ENCODE data around the gene GBA2.

The GBA2 gene

DNA sequence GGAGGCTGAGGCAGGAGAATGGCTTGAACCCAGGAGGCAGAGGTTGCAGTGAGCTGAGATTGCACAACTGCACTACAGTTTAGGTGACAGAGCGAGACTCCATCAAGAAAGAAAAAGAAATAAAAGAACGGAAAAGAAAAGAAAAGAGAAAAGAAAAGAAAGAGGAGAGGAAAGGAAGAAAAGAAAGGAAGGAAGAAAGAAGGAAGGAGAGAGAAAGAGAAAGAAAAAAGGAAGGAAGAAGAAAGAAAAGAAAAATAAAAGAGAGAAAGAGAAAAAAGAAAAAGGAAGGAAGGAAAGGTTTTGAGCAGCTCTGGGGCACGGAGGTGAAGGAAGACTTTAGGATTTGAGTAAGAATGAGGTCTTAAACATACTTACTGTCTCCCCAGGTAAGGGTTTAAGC is 35.5 kb downstream of the GBA2 start:
- DNase-seq, result no peak

DNA sequence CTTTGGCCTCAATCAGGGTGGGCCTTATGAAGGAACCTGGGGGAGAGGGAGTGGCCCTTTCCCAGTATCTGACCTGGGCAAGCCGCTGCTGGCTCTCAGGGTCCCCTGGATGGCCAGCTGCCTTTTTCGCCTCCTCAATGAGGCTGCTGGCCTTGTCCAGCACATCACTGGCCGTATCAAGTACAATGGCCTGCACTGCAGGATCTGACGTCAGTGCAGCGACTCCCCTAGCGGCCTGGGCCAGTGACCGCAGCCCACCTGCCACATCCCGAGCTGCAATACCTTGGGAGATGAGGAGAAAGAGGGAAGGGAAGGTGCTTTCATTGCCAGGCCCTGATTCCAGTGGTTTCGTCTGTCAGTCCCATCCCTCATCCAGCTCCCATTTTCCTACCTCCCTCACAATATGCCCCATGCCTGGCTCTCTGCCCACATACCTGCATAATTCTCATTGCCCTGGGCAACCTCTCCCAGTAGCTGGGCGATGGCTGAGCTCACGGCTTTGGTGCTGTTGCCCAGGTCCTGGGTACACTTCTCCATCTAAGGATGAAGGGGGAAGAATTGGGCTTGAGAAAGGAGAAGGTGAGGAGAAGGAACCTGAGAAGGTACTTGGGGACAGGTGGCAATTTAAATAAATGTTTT is 36.1 kb downstream of the GBA2 start:
- no peak for DNase-seq

DNA sequence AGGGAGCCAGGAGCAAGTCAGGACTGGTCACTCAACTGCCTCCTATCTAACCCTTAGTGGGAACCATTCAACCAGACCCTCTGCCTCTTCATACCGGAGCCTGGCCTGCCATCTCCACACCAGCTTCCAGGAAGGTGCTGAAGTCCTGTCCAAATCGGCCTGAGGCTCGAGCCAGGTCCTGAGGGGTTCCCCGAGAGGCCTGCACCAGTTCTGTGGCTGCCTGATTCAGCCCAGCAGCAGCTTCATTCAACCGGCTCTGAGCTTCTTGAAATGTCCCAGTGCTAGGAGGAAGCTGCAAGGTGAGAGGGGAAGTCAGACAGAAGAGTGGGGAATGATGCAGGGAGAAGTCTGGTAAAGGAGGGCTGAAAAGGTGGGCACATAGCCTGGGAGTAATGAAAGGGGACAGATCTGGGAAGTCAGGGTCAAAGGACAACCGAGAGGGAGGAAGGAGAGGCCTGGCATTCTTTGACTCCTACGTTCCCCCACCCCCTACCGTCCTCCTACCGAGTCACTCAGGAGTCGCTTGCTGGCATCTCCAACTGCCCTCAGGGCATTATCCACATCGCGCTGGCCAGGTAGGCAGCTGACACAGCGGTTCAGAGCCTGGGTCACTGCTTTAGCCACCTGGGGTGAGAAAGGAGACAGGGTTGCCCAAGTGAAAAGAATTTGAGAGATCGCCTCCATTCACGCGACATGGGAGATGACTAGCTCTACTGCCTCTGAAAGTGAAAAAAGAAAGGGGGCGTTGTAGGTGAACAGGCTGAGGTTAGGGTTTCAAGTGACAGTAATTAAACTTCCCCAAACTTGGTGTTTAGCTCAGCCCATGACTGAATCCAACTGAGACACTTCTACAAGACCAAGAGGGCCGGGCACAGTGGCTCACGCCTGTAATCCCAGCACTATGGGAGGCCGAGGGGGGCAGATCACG is 37.3 kb downstream of the GBA2 start:
- DNase-seq, result no peak

DNA sequence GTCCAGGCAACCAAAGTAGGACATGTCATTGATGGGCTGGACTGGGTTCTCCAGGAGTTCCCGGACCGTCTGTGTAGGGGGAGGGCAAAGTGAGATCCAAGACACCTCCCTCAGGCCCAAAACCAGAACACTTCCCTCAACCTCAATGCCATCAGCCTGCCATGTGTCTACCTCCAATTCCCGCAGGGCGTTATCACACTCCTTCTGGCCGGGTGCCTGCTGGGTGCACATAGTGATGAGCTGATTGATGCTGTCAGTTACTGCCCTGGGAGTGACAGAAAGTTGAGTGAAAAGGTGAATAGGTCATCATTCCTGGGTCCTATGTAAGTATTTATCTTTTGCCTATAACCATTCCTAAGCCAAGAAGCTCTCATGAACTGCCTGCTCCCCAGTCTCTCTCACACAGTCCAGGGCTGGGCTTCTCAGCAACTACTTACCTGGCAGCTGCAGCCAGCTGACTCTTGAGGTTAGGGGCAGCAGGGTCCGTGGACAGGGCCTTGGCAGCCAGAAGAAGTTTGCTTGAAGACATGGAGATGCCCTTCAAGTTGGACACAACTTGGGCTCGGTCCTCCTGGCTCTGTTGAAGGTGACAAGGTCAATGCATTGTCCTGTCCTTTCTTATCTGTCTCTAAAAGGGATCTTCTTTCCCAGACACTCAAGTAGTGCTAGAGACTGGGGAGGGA is 38.1 kb downstream of the GBA2 start:
- no peak for DNase-seq

DNA sequence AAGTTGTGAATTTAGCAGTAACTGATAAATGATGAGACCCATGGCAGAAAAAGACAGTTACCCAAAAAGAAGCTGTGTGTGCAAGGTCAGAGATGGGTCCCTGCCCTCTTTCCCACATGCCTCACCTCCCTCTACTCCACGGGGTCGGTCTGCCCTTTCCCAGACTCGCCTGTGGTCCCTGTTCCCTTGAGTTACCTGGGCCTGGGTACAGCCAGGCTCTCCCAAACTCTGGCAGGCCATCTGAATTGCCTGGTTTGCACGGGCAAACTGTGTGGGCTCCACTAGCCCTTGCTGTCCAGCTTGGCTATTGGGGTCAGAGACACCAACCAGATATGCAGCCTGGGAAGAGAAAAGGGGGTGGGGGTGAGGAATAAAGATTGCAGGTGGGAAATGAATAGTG is 40.9 kb downstream of the GBA2 start:
- DNase-seq, result no peak

DNA sequence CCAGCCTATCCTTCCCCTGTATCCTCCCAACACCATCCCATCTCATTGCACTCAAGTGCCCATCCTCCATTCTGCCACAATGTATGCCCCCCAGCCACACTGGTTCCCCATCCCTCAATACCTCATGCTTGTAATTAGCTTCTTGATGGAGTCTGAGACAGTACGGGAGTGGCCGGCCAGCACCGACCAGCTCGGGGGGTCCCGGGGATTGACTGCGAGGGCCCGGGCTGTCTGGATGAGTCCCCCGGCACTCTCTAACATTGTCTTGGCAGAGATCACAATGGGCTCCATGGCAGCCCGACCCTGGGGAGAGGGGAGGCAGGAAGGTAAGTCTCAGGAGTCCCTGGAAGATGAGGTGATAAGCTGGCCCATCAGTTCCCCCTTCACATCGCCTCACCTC is 42.1 kb downstream of the GBA2 start:
- no peak for DNase-seq

DNA sequence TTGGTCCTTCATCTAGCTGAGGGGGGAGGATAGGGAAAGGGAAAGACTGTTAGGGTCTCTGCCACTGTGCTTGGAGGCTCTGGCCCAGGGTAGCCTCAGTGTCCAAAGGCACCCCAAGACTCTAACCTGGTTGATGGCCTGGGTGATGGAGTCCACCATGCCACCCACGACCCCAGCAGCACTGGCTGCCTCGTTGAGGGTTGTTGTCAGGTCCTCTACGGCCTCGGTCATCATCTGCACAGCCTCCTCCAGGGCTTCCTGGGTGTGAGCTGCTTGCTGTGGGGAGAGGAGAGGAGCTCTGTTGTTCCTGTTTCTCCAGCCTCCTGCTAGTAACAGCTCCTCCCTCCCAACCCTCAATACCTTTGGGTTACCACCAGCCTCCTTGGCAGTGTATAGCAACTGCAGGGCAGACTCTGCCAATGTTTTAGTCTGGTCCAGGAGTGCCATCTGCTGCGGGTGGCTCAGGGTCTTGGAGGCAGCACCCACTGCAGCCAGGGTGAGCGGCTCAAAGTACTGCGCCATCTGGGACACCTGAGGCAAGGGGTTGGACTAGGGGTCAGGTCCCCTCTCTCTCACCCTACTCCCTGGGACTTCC is 43.1 kb downstream of the GBA2 start:
- DNase-seq, result no peak

DNA sequence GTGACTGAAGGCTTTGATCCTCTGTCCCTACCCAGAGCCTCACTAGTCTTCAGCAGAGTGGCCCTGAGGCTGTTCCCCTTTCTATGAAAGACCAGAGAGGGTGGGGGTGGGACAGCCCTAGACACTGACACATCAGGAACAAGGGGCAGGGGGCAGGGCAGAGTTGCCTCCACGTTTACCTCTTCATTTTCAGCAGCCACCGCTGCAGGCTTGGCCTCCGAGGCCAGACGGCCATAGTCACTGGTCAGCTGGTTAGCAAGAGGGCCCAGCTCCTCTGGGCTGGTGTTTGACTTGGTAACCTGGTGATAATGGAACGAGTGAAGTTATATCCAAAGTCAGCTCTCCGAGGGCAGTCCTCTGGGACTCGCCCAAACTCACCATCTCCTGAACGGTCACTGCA is 43.7 kb downstream of the GBA2 start:
- DNase-seq, result no peak

DNA sequence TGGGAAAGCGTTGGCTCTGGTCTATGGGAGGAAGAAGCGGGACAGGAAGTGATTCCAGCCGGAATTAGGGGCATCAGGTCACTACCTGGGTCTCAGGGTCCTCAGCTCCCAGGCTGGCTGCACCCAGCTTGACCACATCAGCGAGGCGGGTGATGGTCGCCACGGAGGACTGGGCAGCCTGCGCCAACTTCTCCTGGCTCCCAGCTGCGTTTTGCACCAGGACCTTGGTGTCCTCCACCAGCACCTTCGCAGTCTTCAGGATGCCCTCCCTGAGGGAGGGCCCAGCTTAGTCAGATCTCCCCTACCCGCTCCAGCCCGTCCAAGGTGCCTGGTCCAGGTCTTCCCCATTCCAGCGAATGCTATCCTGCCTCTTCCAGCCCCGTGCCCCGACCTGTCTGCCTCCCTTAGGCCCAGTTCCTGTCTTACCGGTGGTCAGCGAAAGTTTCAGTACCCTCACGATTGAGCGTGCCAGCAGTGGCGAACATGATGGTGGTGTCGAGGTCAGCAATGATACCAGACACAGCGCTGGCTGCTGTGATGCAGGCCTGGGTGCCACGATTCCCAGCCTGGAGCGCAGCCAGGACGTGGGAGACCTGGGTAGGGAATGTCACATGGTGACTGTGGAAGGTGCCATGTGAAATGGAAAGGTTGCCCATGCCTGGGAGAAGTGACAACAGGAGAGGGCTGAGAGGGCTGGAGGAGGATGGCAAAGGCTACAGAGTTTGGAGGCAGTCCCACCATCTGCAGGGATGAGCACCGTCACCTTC is 44.9 kb downstream of the GBA2 start:
- no peak for DNase-seq

DNA sequence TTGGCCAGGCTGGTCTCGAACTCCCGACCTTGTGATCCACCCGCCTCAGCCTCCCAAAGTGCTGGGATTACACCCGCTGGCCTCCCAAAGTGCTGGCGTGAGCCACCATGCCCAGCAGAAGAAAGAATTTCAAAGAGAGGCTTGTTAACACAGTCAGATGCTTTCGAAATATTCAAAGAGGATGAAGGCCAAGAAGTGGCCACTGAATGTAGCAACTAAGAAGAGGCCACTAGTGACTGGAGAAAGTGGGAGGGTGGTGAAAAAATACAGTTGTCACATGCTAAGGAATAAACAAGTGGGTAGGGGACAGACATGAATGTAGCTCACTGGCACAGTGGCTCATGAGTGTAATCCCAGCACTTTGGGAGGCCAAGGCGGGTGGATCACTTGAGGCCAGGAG is 46.3 kb downstream of the GBA2 start:
- DNase-seq, result no peak

DNA sequence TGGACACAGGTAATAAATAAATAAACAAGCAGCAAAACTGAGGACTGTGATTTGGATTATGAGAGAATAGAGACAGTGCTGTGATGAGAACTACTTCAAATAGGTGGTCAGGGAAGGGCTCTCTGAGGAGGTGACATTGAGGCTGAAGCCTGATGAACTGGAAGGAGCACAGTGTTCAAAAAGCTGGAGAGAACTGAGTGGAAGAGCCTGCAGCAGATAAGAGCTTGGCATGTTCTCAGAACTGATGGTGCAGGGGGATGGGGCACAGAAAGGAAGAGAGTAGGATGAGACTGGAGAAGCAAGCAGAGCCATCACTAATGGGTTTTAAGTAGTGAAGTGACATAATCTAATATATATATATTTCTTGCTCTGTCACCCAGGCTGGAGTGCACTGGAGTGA is 48.1 kb downstream of the GBA2 start:
- no peak for DNase-seq

DNA sequence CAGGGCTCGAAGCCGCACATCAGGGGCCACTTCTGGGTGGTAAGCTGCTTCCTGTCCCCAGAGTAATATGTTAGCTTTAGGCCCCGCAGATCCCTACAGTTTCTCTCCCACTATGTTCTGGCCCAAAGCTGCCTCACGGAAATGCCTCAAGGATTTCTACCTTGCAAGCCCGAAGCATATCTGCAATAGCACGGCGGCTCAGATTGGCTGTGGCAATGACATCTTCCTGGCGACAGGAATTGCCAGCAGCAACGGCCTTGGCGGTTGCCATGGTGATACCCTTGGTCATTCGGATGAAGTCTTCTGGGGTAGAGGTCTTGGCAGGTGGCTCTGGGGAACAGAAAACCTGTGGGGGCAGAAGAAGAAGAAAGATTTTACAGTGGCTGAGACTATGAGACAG is 49.0 kb downstream of the GBA2 start:
- no peak for DNase-seq

DNA sequence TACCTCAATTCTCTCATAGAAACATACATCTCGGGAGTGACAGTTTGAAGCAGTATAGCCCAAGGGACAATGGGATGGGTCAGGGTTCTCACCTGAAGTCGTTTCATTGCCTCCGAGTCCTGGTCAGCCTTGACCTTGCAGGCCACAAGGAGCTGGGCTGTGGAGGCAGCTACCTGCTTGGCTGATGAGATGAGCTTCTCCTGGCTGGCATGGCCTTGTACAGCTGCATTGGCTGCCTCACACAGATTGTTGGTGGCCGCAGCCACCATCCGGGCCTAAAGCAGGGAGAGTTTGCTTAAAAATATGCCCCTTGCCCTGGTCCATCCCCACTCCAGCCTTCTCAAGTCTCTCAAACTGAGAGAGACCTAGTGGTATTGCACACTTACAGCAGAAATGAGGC is 50.8 kb downstream of the GBA2 start:
- no peak for DNase-seq

DNA sequence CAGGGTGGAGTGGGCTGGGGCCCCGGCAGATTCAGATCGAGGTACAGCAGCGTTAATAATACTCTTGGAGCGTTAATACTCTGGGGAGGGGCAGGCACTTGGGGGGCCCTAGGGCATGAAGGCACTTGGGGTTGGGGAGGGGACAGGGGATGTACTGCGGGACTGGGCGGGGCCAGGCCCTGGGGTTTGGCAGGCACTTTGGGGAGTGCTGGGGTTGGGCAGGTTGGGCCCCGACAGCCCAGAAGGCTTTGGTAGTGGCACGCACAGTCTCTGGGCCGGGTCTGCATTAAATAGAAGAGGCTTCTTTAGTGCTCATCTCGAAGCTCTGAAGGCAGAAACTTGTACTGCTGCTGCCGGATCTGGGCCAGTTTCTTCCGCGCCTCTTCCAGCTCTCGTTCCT is 51.5 kb downstream of the GBA2 start:
- no peak for DNase-seq

DNA sequence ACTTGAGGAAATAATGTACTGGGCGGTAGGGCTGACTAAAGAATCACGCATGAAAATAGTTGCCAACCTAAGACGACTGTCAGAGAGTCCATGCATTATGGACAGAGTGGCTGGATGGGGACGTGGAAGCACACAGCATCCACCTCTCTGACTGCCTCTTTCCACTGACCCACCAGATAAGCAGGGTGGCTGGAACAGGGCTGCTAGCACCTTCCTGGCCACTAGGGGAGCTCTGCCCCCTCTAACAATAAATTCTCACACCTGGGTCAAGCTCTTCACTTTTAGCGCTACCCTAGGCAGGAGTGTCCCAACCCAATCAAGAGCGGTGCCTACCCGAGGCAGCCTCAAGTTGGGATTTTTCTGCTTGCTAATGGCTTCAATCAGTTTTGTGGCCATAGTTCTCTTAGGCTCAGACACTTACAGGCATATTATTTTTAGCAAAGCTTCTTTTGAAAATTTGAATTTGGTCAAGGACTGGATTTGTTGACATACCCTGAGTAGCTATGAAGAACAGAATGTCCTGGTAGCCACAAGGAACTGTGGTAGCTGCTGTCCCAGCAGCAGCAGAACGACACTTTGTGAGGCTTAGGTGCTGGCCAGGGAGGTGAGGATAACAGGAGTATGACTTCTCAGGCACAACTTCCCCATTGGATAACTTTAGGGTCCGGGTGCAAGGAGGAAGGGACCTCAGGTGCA is 52.4 kb downstream of the GBA2 start:
- DNase-seq, result peak; percentile 17

DNA sequence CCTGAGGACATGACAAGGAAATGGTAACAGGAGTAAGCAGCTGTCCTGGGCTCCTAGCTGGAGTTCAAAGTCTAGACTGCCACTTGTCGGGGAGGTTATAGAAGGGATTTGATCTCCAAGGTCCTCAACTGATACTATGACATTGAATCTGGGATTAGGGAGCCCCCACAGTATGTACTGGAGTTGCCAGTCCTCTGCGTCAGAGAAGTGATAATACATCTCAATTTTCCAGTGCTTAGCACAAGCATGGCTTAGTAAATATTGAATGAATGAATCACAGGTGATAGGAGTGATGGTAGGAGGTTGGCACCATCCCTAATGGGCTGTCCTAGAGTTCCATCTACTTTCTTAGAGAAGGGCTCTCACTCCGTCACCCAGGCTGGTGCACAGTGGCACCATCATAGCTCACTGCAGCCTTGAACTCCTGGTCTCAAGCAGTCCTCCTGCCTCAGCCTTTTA is 53.1 kb downstream of the GBA2 start:
- DNase-seq, result no peak

DNA sequence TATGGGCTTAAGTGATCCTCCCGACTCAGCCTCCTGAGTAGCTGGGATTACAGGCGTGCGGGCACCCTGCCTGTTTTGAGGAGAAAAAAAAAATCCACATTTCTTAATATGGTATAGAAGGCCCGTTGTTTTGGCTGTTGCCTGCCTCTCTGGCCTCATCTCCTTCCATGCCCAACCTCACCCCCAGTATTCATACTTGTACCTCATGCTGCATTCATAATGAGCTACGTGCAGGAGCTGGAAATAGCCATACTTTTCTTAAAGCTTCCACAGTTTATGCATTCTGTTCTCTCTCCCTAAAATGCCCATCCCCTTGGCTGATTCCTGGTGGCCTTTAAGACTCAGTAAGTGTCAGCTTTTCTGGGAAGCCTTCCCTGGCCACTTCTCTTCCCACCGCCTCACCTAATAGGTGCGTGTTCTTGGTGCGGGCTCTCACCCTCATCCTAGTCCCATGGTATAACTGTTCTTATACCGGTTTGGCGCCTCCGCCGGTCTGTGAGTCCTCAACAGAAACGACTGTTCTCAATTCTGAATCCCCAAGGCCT is 57.2 kb downstream of the GBA2 start:
- no peak for DNase-seq

DNA sequence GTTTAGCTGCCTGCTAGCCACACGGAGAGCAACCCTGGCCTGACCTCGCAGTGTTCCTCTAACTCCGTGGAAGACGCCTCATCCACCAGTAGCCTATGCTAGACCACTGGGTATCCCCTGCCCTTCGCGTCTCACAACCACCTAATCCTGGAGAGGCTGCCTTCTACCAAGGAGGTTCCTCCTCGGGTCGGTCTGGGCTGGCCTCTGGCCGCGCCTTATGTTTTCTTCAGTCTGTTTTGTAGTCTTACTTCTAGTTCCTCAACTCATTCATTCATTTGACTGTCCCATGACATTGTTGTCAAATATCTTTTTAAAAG is 57.7 kb downstream of the GBA2 start:
- DNase-seq, result no peak

DNA sequence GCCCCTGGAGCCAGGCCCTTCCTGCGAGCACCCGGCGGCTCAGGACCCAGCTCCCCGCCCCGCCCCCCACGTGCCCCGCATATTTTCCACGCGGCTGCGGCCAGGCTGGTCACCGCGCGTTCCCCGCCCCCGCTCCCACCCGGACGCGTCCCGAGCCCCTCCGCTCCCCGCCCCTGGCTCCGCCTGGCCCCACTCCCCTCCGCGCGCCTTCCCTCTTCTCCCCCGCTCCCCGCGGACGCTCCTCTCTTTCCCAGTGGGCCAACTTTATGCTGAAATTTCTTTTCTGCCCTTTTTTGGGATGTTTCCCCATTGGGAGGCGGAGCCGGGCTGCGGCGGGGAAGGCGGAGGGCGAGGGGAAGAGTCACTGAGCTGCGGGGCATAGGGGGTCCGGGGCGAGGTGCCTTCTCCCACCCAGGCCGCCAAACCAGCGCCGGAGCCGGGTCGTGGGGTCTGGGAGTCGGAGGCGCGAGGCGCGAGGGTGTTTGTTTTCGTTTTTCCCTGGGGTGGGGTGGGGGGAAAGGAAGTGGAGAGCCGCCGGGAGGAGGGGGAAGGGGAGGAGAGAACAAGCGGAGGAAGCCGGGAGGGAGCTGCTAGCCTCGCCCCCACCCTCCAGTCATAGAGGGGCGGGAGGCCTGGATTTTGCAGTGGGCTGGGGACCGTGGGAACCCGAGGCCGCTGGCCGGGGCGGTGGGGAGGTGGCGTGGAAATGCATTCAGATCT is 58.3 kb downstream of the GBA2 start:
- DNase-seq, result no peak

DNA sequence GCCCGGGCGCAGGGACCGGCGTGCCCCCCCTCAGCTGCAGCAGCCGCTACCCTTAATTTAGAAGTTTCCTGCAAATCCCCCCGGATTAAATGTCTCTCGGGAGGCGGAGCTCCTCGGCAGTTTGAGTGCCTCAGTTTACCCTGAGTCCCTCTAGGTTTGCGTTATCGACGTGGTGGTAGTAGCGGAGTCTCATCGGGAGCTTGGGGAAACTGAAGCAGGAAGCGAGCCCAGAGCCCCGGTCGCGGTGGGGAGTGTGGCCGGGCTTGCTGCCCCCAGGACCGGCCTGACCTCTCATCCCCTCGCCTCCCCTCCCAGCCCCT is 58.8 kb downstream of the GBA2 start:
- DNase-seq, result no peak

DNA sequence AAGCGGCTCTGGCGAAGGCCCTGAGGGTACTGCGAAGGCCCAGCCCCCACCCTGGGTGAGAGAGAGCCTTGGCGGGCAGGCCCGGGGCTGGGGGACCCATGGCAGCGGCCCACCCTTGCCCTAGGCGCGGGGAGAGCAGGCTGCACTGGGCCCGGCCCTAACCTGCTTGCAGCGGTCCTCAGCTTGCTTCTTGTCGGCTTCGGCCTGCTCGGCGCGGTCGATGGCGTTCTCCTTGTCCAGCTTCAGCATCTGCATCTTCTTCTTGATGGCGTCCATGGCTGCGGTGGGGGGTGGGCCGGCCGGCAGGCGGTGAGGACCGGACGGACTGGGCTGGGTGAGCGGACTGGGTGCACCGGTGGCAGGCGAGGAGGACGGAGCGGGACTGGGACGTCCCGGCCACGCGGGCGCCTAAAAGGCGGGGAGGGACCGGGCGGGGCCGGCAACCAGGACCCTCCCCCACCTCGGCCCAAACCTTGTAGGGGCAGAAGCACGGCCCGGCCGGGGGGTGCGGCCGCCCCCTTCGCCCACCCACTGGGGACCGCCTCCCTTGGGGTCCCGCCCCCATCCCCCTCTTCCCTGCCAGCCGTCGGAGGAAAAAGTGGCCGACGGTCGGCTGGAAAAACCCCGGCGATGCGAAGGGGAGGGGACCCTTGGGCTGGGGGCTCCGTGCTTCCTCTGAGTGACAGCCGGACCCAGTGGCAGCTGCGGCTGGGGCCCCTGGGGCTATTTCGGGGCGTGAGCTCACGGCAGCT is 59.3 kb downstream of the GBA2 start, which contains the start of gene TPM2:
Gene TPM2 (minus strand): TSS at position 384 of the 752 bp plus-strand sequence. CDS start 108 bp downstream, at position 276.
- no peak for DNase-seq
